GM12801 (cell line): ENCODE results near the gene COL4A3.

Experiments
- TF ChIP-seq, protein P1 (sequence below): IDR thresholded peaks from one replicate; pipeline ENCODE4 v1.5.1; 2011; ENCODE audit warnings: control low read depth; ENCODE audit not compliant: insufficient read length; ENCODE audit errors: extremely low read depth

The COL4A3 gene

DNA sequence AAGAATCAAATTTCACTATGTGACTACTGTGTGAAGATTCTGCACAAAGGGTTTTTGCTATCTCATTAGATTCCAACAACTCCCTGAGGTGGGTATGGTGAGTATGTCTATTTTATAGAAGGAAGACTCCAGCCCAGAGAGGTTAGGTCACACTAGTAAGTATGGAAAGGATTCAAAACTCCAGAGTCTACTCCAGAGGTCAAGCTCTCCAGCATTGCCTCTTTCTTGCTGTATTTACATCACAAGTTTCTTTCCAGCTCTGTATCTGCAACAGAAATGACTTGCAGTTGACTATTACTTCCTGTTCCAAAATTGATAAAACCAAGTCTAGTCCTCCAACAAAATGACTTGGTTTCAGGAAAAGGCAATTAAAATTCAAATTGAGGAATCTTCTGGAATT lies 2.5 kb upstream of the COL4A3 start:
- TF ChIP-seq, protein P1, sequence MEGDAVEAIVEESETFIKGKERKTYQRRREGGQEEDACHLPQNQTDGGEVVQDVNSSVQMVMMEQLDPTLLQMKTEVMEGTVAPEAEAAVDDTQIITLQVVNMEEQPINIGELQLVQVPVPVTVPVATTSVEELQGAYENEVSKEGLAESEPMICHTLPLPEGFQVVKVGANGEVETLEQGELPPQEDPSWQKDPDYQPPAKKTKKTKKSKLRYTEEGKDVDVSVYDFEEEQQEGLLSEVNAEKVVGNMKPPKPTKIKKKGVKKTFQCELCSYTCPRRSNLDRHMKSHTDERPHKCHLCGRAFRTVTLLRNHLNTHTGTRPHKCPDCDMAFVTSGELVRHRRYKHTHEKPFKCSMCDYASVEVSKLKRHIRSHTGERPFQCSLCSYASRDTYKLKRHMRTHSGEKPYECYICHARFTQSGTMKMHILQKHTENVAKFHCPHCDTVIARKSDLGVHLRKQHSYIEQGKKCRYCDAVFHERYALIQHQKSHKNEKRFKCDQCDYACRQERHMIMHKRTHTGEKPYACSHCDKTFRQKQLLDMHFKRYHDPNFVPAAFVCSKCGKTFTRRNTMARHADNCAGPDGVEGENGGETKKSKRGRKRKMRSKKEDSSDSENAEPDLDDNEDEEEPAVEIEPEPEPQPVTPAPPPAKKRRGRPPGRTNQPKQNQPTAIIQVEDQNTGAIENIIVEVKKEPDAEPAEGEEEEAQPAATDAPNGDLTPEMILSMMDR: no peak

DNA sequence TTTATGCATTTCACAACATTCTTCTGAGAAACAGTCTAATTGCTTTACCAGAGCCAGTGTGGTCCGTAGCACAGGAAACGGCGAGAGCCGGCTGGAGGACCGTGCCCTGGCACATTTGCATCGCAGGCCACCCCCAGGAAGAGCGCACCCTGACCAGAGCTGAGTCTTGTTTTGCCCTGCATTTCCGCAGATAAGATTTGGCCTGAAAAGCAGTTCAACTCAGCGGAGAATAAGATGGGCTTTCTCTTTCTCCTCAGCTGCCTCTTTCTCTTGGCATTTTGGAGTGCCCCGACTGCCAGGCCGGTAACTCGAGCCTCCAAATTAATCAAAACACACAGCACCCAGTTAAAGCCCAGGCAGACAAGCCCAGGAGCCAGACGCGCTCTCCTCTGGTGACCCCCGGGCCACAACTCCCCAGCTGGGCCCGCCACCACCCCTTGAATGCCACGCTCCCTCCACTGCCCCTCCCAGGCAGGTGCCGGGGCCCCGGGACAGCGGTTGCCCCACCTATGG lies 883 bp upstream of the COL4A3 start:
- TF ChIP-seq, protein P1: no peak

DNA sequence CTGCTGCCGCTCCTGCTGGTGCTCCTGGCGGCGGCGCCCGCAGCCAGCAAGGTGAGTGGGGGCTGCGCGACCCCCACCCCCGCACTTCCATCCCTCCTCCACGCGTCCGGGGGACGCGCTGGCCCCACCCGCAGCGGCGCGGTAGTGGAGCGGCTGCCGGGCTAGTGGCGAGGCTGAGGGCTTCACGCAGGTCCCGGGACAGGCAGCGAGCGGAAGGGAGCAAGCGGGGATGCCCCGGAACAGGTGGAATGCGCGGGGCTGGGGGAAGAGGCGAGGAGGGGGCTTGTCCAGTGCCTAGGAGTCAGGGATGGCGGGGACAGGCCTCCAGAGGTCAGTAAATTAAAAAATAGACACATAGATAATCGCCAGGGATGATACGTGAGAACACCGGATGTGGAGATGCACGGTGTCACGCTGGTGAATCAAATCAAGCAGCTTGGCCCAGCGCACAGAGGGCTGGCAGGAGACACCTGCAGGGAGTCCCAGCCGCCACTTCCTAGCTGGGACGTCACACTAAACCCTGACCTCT lies 403 bp downstream of the COL4A3 start:
- TF ChIP-seq, protein P1: no peak

DNA sequence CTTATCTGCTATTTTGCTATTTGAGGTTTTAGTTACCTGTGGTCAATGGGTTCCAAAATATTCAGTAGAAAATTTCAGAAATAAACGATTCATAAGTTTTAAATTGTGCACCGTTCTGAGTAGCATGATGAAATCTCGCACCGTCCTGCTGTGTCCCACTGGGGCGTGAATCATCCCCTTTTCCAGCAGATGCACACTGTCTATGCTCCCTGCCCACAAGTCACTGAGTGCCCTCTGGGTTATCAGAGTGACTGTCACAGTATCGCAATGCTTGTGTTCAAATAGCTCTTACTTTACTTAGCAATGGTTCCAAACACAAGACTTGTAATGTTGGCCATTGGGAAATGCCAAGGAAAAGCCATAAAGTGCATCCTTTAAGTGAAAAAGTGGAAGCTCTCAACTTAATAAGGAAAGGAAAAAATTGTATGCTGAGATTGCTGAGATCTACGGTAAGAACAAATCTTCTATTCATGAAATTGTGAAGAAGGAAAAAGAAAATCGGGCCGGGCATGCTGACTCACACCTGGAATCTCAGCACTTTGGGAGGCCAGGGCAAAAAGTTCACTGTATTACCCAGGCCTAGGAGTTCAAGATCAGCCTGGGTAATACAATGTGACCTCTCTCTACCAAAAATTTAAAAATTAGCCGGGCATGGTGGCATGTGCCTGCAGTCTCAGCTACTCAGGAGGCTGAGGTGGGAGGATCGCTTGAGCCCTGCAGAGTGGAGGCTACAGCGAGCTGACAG lies 13.3 kb downstream of the COL4A3 start:
- TF ChIP-seq, protein P1: no peak

DNA sequence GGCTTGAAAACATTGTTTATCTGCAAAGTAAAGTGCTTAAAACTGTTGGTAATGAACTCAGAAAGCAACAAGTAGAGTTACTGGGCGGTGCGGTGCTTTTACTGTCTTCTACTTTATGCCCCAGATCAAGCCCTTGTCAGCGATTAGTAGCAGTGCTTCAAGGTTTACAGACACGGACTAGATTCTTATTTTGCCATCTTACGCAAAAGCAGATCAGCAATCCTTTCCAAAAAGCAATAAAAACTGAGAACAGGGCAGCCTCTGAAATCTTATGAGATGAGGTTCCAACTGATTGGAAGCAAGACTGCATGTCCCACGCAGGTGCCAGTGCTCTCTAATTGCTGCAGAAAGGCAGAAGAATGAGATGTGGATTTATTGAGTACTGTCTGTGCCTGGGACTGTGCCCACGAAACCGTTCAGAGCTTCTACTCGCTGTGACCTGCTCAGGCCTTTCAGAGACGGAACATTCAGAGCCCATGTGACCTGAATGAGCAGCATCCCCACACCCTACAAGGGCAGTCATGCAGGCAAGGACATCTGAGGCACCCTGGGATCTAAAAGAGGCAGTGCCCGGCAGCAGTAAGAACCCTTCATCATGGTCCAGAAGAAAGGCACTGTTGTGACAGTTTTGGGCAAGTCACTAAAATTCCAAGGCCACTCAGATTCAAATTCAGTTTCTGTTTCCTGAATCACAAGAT lies 15.7 kb downstream of the COL4A3 start:
- TF ChIP-seq, protein P1: no peak

DNA sequence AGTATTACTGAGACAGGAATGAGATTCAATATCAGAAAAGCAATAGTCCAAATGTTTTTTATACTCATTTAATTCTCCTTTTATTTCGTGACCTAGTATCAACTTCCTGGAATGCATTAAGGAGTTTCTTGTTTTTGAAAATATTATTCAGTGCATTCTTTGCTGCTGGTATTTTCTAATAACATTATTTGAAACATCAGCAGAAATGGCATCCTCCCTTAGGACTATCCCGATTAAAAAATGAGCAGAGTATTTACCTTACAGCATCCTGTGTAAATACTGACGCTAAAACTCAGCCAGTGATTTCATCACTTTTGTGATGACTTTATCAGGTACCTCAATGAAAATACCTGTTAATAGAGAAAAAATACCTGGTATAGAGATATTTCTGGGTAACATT lies 16.3 kb downstream of the COL4A3 start:
- TF ChIP-seq, protein P1: no peak

DNA sequence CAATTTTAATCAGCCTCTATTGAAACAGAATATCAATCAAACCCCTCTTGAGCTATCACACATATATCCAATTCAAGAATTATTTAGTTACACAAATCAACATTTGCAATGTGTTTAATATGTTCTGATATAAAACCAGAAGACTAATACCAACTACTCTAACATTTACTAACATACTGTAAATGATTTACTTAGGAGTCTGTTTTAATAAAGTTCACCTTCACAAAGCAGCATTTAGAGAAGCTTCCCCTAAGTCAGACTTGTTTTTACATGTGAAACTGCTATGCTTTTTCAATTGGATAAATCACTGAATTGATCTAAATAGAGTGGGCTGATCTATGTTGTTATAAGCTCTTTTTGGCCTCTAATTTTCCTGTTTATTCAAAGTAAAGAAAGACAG lies 18.3 kb downstream of the COL4A3 start:
- TF ChIP-seq, protein P1: no peak
